ENCODE measurements around the gene SAMSN1. TPM values are rescaled to one million over a fixed set of nuclear protein-coding genes. Genes with fewer than 3 reads are reported as not detected.

SAMSN1 gene
- polyA plus RNA-seq, 1 of the 3 experiments (the other 2 are of a cell fraction) = not detected

GRCh38 chr21:14551741-14552140 is 5.6 kb upstream of the SAMSN1 start:
- no peaks in the 10 kb centered on the region for H3F3A ChIP-seq (replicated peaks; ENCODE audit: insufficient read depth)
- no peaks in the 10 kb centered on the region for H3K9me3 ChIP-seq
- no peaks in the 10 kb centered on the region for H3K36me3 ChIP-seq (replicated peaks in 1 of 2; ENCODE audit: control insufficient read depth in 1 of 2, insufficient read depth in 2 of 2, low read length in 1 of 2)
- H2AFZ ChIP-seq (ENCODE audit: low read depth) = no peak overlapping the region
- no peak for DNase-seq
- no peak for TF ChIP-seq ELF1 (IDR thresholded peaks at IDR 0.05)
- TF ChIP-seq POLR2AphosphoS5 (IDR thresholded peaks at IDR 0.05; ENCODE audit: low read depth, low read length) = no peak
- TF ChIP-seq USF2 (IDR thresholded peaks at IDR 0.05; ENCODE audit: borderline replicate concordance, low read depth, low read length) = no peak
- TF ChIP-seq RXRA (IDR thresholded peaks at IDR 0.05; ENCODE audit: borderline replicate concordance, low read depth) = no peak
- no peaks in the 10 kb centered on the region for H3K27me3 ChIP-seq (ENCODE audit: insufficient read depth)
- H4K20me1 ChIP-seq (ENCODE audit: insufficient read depth) = no peaks in the 10 kb centered on the region
- no peak overlapping the region for H3K9ac ChIP-seq
- H3K4me3 ChIP-seq (ENCODE audit: low read depth in 2 of 2, low read length in 1 of 2) = no peak overlapping the region
- ChIA-PET POLR2A (no interaction called here), CTCF (no interaction called here)
- no peaks in the 10 kb centered on the region for H3K4me1 ChIP-seq (ENCODE audit: control insufficient read depth in 1 of 2, insufficient read depth in 2 of 2, low read depth in 1 of 2, low read length in 1 of 2)
- no peak overlapping the region for H3K4me2 ChIP-seq
- WGBS (ENCODE audit: low lambda C conversion rate) = 3% methylated on average over 2 of the region's 2 CpGs
- H3K79me2 ChIP-seq (ENCODE audit: insufficient read depth) = no peaks in the 10 kb centered on the region
- no peaks in the 10 kb centered on the region for H3K9me2 ChIP-seq
- no peak overlapping the region for H3K27ac ChIP-seq (ENCODE audit: low read depth in 2 of 2, low read length in 1 of 2)

DNA sequence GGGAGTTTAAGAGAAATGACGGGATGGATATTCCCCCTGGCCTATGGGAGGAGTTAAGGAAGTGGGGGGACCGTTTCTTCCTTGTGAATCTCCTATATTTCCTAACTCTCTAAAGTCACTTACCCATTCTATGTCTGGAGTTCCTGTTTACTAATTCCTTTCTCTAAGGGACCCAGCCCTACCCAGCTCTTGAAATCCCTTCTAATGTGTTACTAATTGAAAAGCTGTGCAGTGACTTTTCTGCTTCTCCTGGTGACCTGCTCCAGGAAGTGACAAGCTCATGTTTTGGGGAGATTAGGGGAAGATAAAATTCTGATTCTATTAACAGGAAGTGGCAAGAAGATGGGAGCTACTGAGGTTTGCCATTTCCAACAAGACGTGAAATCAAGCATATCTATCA is 4.0 kb upstream of the SAMSN1 start:
- Histone ChIP-seq H3K9me2 (no peaks in the 10 kb centered on the region), H3K9me3 (no peaks in the 10 kb centered on the region; the same call in 1 of the 2 replicates), H3K4me3 (ENCODE audit: low read depth in 2 of 2, low read length in 1 of 2) (no peak overlapping the region), H3K36me3 (replicated peaks in 1 of 2; ENCODE audit: control insufficient read depth in 1 of 2, insufficient read depth in 2 of 2, low read length in 1 of 2) (no peaks in the 10 kb centered on the region), H4K20me1 (ENCODE audit: insufficient read depth) (no peaks in the 10 kb centered on the region), H3K4me1 (ENCODE audit: control insufficient read depth in 1 of 2, insufficient read depth in 2 of 2, low read depth in 1 of 2, low read length in 1 of 2) (no peaks in the 10 kb centered on the region), H3K27me3 (ENCODE audit: insufficient read depth) (no peaks in the 10 kb centered on the region), H3K27ac (ENCODE audit: low read depth in 2 of 2, low read length in 1 of 2) (no peak overlapping the region), H3K4me2 (no peak overlapping the region), H3K9ac (no peak overlapping the region), H3F3A (replicated peaks; ENCODE audit: insufficient read depth) (no peaks in the 10 kb centered on the region), H3K79me2 (ENCODE audit: insufficient read depth) (no peaks in the 10 kb centered on the region), H2AFZ (ENCODE audit: low read depth) (no peak overlapping the region)
- CTCF ChIA-PET = interaction anchor here (0.6 kb wide), 1 partner anchor 21 kb away, joined by 3 read pairs; no protein-coding TSS in a partner anchor
- TF ChIP-seq GATA2 (CRISPR knock-in tag; IDR thresholded peaks at IDR 0.05) = no peak
- no peak for TF ChIP-seq SMC3 (IDR thresholded peaks at IDR 0.05; ENCODE audit: low read depth, low read length)
- no peak for TF ChIP-seq NFIC (IDR thresholded peaks at IDR 0.05; ENCODE audit: borderline replicate concordance)
- TF ChIP-seq, protein P1, sequence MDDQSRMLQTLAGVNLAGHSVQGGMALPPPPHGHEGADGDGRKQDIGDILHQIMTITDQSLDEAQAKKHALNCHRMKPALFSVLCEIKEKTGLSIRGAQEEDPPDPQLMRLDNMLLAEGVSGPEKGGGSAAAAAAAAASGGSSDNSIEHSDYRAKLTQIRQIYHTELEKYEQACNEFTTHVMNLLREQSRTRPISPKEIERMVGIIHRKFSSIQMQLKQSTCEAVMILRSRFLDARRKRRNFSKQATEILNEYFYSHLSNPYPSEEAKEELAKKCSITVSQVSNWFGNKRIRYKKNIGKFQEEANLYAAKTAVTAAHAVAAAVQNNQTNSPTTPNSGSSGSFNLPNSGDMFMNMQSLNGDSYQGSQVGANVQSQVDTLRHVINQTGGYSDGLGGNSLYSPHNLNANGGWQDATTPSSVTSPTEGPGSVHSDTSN (IDR thresholded peaks at IDR 0.05) = no peak
- TF ChIP-seq YY1 (IDR thresholded peaks at IDR 0.05; ENCODE audit: low read depth) = no peak
- POLR2A ChIA-PET = no interaction called here
- DNase-seq = no peak
- 1% methylated on average over 3 of the region's 3 CpGs for WGBS (ENCODE audit: low lambda C conversion rate)

GRCh38 chr21:14548779-14549178 is 2.7 kb upstream of the SAMSN1 start:
- no peak for DNase-seq
- no peaks in the 10 kb centered on the region for H3K27me3 ChIP-seq (ENCODE audit: insufficient read depth)
- ChIA-PET POLR2A (no interaction called here), CTCF (no interaction called here)
- H3K79me2 ChIP-seq (ENCODE audit: insufficient read depth) = no peaks in the 10 kb centered on the region
- TF ChIP-seq NFIC (IDR thresholded peaks at IDR 0.05; ENCODE audit: borderline replicate concordance) (no peak), EP300 (IDR thresholded peaks at IDR 0.05; ENCODE audit: borderline replicate concordance in 1 of 2, low read depth in 1 of 2, low read length in 1 of 2) (no peak), POLR2AphosphoS5 (IDR thresholded peaks at IDR 0.05; ENCODE audit: low read depth, low read length) (no peak), IRF3 (IDR thresholded peaks at IDR 0.05; ENCODE audit: low read depth, low read length) (no peak), EZH2phosphoT487 (IDR thresholded peaks at IDR 0.05; ENCODE audit: borderline replicate concordance, low read depth) (no peak), FOXM1 (IDR thresholded peaks at IDR 0.05; ENCODE audit: low read depth) (no peak), TCF12 (IDR thresholded peaks at IDR 0.05) (no peak), GATA2 (CRISPR knock-in tag; IDR thresholded peaks at IDR 0.05) (no peak), SIN3A (IDR thresholded peaks at IDR 0.05; ENCODE audit: borderline replicate concordance, low read depth, low read length) (no peak)
- no peaks in the 10 kb centered on the region for H3F3A ChIP-seq (replicated peaks; ENCODE audit: insufficient read depth)
- H3K9me3 ChIP-seq = peaks cover 3% of the 10 kb centered on the region; the same call in 1 of the 2 replicates
- H3K4me1 ChIP-seq (ENCODE audit: control insufficient read depth in 1 of 2, insufficient read depth in 2 of 2, low read depth in 1 of 2, low read length in 1 of 2) = no peaks in the 10 kb centered on the region
- H3K9ac ChIP-seq = no peak overlapping the region
- no peak overlapping the region for H3K4me2 ChIP-seq
- H3K27ac ChIP-seq (ENCODE audit: low read depth in 2 of 2, low read length in 1 of 2) = no peak overlapping the region
- 0% methylated on average over 2 of the region's 2 CpGs for WGBS (ENCODE audit: low lambda C conversion rate)
- no peak overlapping the region for H3K4me3 ChIP-seq (ENCODE audit: low read depth in 2 of 2, low read length in 1 of 2)
- no peaks in the 10 kb centered on the region for H3K36me3 ChIP-seq (replicated peaks in 1 of 2; ENCODE audit: control insufficient read depth in 1 of 2, insufficient read depth in 2 of 2, low read length in 1 of 2)
- no peaks in the 10 kb centered on the region for H4K20me1 ChIP-seq (ENCODE audit: insufficient read depth)
- H3K9me2 ChIP-seq = no peaks in the 10 kb centered on the region
- H2AFZ ChIP-seq (ENCODE audit: low read depth) = no peak overlapping the region

Measured in SK-N-SH (cell line).